Islet of Langerhans (tissue), 1 donor: Measurements from ENCODE around the gene ABHD6.
"Not testable (repeated sequence)": the region's sequence is repeated elsewhere in the genome, so short reads cannot be mapped to it uniquely, and the experiment has no call there.

Experiments used
- FAIRE-seq: peaks from one replicate; lab custom pipeline; 2011; peaks lifted over from hg19 to GRCh38; lab: Jason Lieb, UNC

The ABHD6 gene

GRCh38 chr3:58324391-58325390, 87.1 kb downstream of the ABHD6 start:
- FAIRE-seq, result no peak

DNA sequence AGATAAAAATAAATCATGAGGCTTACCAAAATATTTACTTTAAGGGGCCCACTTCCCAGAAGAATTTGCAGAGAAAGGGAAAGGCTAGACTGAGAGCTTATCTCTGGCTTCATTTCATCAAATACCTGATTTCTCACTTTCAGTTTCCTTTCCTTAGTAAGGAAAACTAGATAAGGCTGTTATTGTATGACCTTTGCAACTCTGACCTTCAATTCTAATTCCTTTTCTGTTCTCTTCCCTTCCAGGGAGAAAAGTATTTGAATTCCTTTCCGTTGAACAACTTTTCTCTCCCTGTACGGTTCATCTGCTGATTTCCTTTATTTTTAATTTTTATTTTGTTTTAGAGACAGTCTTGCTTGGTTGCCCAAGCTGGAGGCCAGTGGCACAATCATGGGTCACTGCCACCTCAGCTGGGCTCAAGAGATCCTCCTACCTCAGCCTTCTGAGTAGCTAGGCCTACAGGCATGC, 88.0 kb downstream of the ABHD6 start:
- no peak for FAIRE-seq

DNA sequence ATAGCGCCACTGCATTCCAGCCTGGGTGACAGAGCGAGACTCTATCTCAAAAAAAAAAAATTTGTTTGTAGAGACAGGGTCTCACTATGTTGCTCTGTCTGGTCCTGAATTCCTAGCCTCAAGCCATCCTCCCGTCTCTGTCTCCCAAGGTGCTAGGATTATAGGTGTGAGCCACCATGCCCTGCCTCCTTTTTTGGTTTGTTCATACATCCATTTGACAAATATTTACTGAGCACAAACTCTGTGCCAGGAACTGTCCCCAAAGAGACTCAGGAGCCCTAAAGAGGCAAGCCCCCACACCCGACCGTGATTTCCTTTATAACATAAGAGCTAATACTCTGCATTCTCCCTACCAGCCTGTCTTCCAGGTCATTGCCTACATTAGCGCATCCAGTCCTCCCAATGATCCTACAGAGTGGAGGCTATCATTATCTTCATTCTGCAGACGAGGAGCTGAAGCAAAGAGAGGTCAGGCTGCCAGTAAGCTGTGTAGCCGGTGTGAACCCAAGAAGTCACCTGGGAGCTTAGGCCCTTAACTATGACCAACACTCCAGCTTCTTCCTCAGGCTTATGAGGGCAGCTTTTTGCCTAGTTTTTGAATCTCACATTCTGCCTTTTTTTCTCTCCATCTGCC, 88.8 kb downstream of the ABHD6 start:
- no peak for FAIRE-seq

GRCh38 chr3:58329150-58329921, 91.7 kb downstream of the ABHD6 start:
- FAIRE-seq, result no peak

- FAIRE-seq, result no peak
These were observed 92.4 kb downstream of the ABHD6 start for GRCh38 chr3:58329922-58330413.

DNA sequence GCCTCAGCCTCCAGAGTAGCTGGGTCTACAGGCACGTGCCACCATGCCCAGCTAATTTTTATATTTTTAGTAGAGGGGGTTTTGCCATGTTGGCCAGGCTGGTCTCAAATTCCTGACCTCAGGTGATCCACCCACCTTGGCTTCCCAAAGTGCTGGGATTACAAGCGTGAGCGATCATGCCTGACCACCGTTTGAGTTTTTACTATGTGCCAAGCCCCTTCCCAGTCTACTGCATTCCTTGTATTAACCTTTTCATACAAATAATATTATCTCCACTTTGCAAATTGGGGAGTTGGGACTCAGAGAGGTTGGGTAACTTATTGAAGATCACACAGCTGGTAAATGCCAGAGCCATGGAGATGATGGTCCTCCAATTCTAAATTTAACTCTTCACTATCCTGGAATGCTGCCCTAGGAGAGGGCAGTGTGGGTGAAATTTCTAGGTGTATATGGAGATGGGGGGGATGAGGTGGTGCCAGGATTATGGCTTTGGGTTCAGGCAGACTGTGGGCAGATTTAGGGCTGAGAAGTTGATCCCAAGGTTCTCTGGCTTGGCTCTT, 94.1 kb downstream of the ABHD6 start:
- FAIRE-seq, result no peak

DNA sequence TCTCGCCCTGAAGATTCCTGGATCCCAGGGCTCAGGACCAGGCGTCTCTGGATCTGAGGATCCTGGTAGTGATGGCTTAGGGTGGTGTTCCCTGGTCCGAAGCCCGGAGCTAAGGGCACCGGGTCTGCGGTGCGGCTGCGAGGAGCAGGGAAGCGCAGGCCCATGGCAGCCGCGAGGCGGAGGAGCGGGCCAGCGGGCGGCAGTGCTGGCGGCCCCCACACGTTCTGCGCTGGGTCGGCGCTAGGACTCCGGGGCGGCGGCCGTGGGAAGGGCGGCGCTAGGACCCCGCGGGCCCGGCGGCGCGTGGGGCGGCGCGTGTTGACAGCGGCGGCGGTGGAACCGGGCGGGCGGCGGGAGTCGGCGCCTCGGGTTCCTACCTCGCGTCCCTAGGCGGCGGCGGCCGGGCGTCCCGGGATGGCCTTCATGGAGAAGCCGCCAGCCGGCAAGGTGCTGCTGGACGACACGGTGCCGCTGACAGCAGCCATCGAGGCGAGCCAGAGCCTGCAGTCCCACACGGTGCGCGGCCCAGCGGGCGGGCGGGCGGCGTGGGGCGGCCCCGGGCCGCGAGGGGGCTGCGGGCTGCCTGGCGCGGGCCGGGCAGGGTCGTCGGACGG, 95.1 kb downstream of the ABHD6 start, which contains the start of gene PXK:
PXK (plus strand) TSS at position 318 of the 614 bp plus-strand sequence; CDS start at position 415, 97 bp downstream.
- FAIRE-seq, result no peak

DNA sequence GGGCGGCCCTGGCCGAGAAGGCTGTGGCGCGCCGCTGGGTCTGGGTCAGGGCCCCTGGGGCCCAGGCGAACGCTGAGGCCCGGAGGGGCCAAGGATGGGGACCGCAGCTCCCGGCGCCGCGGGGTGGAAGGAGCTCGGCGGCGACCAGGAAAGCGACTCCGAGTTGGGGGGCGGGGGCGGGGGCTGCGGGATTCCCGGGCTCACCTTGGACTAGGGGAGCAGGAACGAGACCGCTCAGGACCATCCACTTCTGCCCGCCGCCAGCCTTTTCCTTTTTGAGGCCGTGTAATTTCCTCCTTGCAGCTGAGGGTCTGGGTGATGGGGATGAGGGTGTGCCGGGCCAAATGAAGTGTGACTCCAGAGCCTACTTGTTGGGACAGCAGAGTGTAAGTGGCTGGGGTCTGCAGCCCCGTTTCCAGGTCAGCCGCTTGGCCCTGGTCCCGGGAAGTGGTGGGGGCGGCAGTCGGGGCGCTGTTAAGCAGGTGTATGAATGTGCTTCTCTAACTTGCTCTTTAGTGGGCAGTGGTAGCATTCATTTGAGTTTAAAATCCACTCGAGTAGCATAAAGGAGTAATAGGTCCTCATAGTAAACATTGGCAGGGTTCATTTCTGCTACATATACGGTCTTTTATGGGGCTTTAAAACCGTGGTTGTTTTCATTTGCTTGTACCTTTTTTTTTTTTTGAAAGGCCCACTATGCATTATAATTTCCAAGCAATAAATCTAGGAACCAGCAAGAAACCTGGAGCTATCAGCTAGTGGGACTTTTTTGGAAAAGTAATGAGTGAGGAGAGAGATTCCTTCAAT, 95.8 kb downstream of the ABHD6 start:
- FAIRE-seq, result no peak

- FAIRE-seq, result no peak
These were observed 96.4 kb downstream of the ABHD6 start for GRCh38 chr3:58334013-58334321.

- no peak for FAIRE-seq
These were observed 96.9 kb downstream of the ABHD6 start for GRCh38 chr3:58334506-58334884.

- no peak for FAIRE-seq
These were observed 98.0 kb downstream of the ABHD6 start for GRCh38 chr3:58335652-58335947.

GRCh38 chr3:58336135-58336882, 98.7 kb downstream of the ABHD6 start:
- no peak for FAIRE-seq

DNA sequence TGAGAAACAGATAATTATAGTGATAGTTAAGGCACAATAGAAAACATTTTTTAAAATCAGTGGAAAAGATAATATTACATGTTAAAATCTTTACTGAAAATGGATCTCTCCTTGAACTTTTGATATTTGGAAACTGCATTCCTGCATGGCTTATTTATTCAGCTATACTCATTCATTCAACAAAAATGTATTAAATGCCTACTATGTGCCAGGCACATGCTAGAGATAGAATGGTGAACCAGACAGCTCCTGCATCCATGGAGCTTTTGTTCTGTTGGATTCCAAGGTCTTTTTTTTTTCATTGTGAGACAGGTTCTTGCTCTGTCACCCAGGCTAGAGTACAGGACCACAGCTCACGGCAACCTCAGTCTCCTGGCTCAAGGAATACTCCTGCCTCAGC, 99.6 kb downstream of the ABHD6 start:
- FAIRE-seq, result no peak

GRCh38 chr3:58339146-58339545, 101.6 kb downstream of the ABHD6 start:
- not testable (repeated sequence) for FAIRE-seq

DNA sequence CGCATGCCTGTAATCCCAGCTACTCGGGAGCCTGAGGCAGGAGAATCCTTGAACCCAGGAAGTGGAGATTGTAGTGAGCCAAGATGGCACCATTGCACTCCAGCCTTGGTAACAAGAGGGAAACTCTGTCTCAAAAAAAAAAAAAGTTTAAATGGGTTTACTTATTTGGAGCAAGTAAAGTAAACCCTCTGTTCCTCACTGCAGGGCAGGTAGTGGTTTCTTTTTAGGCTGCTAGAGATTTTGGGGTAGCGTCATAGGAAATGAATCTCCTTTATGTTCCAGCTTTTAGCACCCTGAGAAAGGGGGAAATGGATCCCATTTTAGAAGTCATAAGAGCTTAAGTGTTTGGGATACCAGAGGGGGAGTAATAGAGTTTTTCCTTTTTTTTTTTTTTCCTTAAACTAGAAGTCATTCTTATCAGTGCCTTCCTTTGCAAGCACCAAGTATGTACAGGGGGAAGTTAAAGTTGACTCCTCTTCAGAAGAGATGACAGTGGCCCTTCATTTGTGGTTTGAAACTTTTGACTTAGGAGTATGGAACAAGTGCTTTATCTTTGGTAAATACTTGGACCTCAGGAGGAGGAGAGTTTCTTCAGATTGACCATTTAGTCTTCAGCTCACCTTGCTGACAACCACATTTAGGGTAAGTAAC, 103.1 kb downstream of the ABHD6 start:
- FAIRE-seq, result no peak

DNA sequence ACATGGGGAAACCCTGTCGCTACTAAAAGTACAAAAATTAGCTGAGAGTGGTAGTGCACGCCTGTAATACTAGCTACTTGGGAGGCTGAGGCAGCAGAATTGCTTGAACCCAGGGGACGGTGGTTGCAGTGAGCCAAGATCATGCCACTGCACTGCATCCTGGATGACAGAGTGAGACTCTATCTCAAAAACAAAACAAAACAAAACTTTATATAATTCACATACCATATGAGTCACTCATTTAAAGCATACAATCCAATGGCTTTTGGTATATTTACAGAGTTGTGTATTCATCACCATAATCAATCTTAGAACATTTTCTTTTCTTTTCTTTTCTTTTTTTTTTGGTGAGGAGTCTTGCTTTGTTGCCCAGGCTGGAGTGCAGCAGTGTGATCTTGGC, 103.8 kb downstream of the ABHD6 start:
- no peak for FAIRE-seq

DNA sequence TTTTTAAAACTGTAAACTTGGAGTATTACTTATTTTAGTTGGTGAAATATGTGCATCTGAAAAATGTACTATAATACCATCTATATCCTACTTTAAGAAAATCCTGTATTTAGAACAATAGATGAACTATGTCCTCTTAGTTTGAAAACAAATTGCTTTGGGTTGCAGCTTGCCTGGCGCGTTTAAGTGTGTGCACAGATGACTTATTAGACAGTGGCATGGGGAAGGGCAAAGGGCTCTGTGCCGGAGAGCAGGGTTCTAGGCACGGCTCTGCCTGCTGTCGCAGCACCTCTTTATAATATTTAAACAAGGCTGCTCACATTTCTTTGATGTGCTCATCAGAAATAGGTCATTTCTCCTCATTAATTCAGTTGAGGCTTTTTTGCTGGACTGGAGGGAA, 105.1 kb downstream of the ABHD6 start:
- FAIRE-seq, result no peak
